CD14-positive monocyte (primary cell): ENCODE measurements around the gene OPA1. TPM values are rescaled to one million over a fixed set of nuclear protein-coding genes. Genes with fewer than 3 reads are reported as not detected.

Source experiments
- DNase-seq, 3 donors: peaks; one replicate each; pipeline ENCODE4 v3.0.0-alpha.2; 2011 to 2022
- H2AFZ ChIP-seq: 2 replicates; pipeline ENCODE4 v1.6.0; 2012; ENCODE audit warnings: mild to moderate bottlenecking, low read depth, low read length, inconsistent platforms; ENCODE audit not compliant: insufficient read depth, poor library complexity, severe bottlenecking
- H3K27ac ChIP-seq, 2 donors: 1 replicate in 1 of 2; 2 replicates in 1 of 2; pipeline ENCODE4 v1.5.1; 2012 to 2013; ENCODE audit warnings: low read length in 2 of 2, control low read depth in 1 of 2, inconsistent platforms in 1 of 2, low read depth in 1 of 2, mild to moderate bottlenecking in 1 of 2
- H3K27me3 ChIP-seq, 2 donors: one replicate each; pipeline versions ENCODE4 v1.6.0 to v1.6.1; 2011 to 2013; ENCODE audit warnings: low read length in 2 of 2; ENCODE audit not compliant: control insufficient read depth in 2 of 2, insufficient read depth in 2 of 2
- H3K36me3 ChIP-seq, 2 donors: replicated peaks in 1 of 2; 1 replicate in 1 of 2; 2 replicates in 1 of 2; pipeline versions ENCODE4 v1.5.1 to v1.6.1; 2012 to 2013; ENCODE audit warnings: low read length in 2 of 2, control low read depth in 1 of 2, inconsistent platforms in 1 of 2, mild to moderate bottlenecking in 1 of 2; ENCODE audit not compliant: insufficient read depth in 2 of 2, control insufficient read depth in 1 of 2
- H3K4me1 ChIP-seq, 2 donors: 1 replicate in 1 of 2; 2 replicates in 1 of 2; pipeline versions ENCODE4 v1.5.1 to v1.6.1; 2012 to 2013; ENCODE audit warnings: low read length in 2 of 2, control low read depth in 1 of 2, inconsistent platforms in 1 of 2, mild to moderate bottlenecking in 1 of 2, moderate library complexity in 1 of 2; ENCODE audit not compliant: insufficient read depth in 2 of 2, control insufficient read depth in 1 of 2
- H3K4me2 ChIP-seq: replicated peaks from 2 replicates; pipeline ENCODE3; 2012; ENCODE audit warnings: low read length, moderate library complexity, mild to moderate bottlenecking; ENCODE audit not compliant: poor library complexity, severe bottlenecking; ENCODE audit errors: extremely low read depth
- H3K4me3 ChIP-seq, 3 experiments: fragments of 200-600 bp in 1 of 3; sonication (generic) in 1 of 3; replicated peaks in 1 of 3; 1 replicate in 2 of 3; 2 replicates in 1 of 3; pipeline ENCODE4 v1.5.1; 2011 to 2013; ENCODE audit warnings: low read length in 3 of 3, mild to moderate bottlenecking in 3 of 3, control low read depth in 2 of 3, low read depth in 2 of 3, inconsistent platforms in 1 of 3, moderate library complexity in 1 of 3
- H3K79me2 ChIP-seq: 2 replicates; pipeline ENCODE4 v1.6.0; 2012; ENCODE audit warnings: mild to moderate bottlenecking, control low read depth, inconsistent platforms, low read length, moderate library complexity; ENCODE audit not compliant: insufficient read depth
- H3K9ac ChIP-seq: 2 replicates; pipeline ENCODE4 v1.6.0; 2017; ENCODE audit warnings: low read length, mild to moderate bottlenecking; ENCODE audit not compliant: insufficient read depth, poor library complexity, severe bottlenecking
- H3K9me3 ChIP-seq, 2 donors: replicated peaks in 1 of 2; 1 replicate in 1 of 2; 2 replicates in 1 of 2; pipeline versions ENCODE4 v1.5.1 to v1.6.1; 2012 to 2013; ENCODE audit warnings: low read length in 2 of 2, control low read depth in 1 of 2; ENCODE audit not compliant: control insufficient read depth in 1 of 2, insufficient read depth in 1 of 2
- H4K20me1 ChIP-seq: 2 replicates; pipeline ENCODE4 v1.6.0; 2012; ENCODE audit warnings: mild to moderate bottlenecking, low read length, control low read depth, moderate library complexity; ENCODE audit not compliant: insufficient read depth
- H3K27ac Mint-ChIP-seq, 7 donors: one replicate each; pipeline ENCODE4 v1.8.0; 2020; ENCODE audit warnings: mild to moderate bottlenecking in 7 of 7, mixed read lengths in 7 of 7, moderate library complexity in 6 of 7, inconsistent platforms in 2 of 7
- H3K27me3 Mint-ChIP-seq, 3 donors: one replicate each; pipeline ENCODE4 v1.8.0; 2021 to 2022; ENCODE audit warnings: low read depth in 3 of 3, mild to moderate bottlenecking in 3 of 3, mixed read lengths in 3 of 3, moderate library complexity in 3 of 3, inconsistent platforms in 1 of 3
- H3K36me3 Mint-ChIP-seq, 2 donors: one replicate each; pipeline ENCODE4 v1.8.0; 2020; ENCODE audit warnings: mixed read lengths in 2 of 2, inconsistent platforms in 1 of 2, mild to moderate bottlenecking in 1 of 2
- H3K4me1 Mint-ChIP-seq: one replicate; pipeline ENCODE4 v1.8.0; 2020; ENCODE audit warnings: mild to moderate bottlenecking, mixed read lengths
- H3K4me3 Mint-ChIP-seq, 2 donors: one replicate each; pipeline ENCODE4 v1.8.0; 2020; ENCODE audit warnings: mild to moderate bottlenecking in 2 of 2, mixed read lengths in 2 of 2, moderate library complexity in 1 of 2
- H3K9me3 Mint-ChIP-seq, 7 donors: one replicate each; pipeline ENCODE4 v1.8.0; 2020 to 2022; ENCODE audit warnings: mixed read lengths in 7 of 7, mild to moderate bottlenecking in 6 of 7, moderate library complexity in 6 of 7, inconsistent platforms in 2 of 7
- WGBS: methylation state at CpG from one replicate; pipeline ENCODE4 v1.1.5; 2013; ENCODE audit warnings: missing lambda C conversion rate; ENCODE audit not compliant: insufficient coverage; 5-methylcytosine and 5-hydroxymethylcytosine counted together
- intact Hi-C, 2 donors: fragments of 100-400 bp; cut with micrococcal nuclease; formaldehyde crosslinking; loops; one replicate each; pipeline versions ENCODE4 v1.15.0 to v1.15.1; 2023
- polyA plus RNA-seq, 3 donors: library from polyadenylated mRNA; depleted of rRNA in 1 of 3; unstranded in 2 of 3; stranded (reverse) in 1 of 3; fragments of 300-500 nt in 2 of 3; fragments of >200 nt in 1 of 3; fragmentation: Illumina TruSeq in 2 of 3; gene quantifications; 1 replicate in 2 of 3; 2 replicates in 1 of 3; pipeline ENCODE4 v1.2.3, GENCODE V29; 2012 to 2021
- TF ChIP-seq, protein P1 (sequence below): fragments of 200-600 bp; IDR thresholded peaks from one replicate; pipeline ENCODE4 v1.8.0; 2022; ENCODE audit warnings: antibody characterized with exemption, mild to moderate bottlenecking

The OPA1 gene
- polyA plus RNA-seq, 3 donors, result 15.4 to 26.5 (median 18.1) TPM

DNA sequence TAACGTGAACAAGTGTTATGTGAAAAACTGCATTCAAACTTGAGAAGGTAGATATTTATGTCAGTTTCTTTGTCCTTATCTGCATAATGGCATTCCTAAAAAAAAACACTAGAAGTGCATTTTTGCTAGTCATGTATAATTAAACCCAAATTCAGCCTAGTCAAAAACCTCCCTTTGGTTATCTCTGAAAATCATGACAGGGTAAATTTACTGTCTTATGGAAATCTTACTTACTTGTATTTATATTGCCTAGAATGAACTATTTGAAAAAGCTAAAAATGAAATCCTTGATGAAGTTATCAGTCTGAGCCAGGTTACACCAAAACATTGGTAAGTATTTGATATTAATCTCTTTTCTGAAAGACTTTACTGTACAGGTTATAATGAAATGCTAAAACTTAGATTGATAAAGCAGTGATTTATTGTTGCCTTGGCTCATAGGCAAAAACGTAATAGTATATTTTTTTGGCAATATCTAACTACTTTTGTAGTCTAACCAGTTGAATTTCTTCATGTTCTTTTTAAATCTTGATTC lies 55.6 kb downstream of the OPA1 start:
- Mint-ChIP-seq H3K4me1 (no peaks in the 10 kb centered on the region), H3K27me3 (no peaks in the 10 kb centered on the region), H3K27ac (no peak overlapping the region), H3K9me3 (no peaks in the 10 kb centered on the region), H3K36me3 (peaks cover 82 to 84% of the 10 kb centered on the region in 2 donors), H3K4me3 (no peak overlapping the region)
- TF ChIP-seq, protein P1, sequence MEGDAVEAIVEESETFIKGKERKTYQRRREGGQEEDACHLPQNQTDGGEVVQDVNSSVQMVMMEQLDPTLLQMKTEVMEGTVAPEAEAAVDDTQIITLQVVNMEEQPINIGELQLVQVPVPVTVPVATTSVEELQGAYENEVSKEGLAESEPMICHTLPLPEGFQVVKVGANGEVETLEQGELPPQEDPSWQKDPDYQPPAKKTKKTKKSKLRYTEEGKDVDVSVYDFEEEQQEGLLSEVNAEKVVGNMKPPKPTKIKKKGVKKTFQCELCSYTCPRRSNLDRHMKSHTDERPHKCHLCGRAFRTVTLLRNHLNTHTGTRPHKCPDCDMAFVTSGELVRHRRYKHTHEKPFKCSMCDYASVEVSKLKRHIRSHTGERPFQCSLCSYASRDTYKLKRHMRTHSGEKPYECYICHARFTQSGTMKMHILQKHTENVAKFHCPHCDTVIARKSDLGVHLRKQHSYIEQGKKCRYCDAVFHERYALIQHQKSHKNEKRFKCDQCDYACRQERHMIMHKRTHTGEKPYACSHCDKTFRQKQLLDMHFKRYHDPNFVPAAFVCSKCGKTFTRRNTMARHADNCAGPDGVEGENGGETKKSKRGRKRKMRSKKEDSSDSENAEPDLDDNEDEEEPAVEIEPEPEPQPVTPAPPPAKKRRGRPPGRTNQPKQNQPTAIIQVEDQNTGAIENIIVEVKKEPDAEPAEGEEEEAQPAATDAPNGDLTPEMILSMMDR, result no peak
- Histone ChIP-seq H4K20me1 (no peaks in the 10 kb centered on the region), H3K36me3 (peaks cover 82 to 96% of the 10 kb centered on the region in 2 donors), H2AFZ (no peak overlapping the region), H3K27ac (no peak overlapping the region), H3K79me2 (no peaks in the 10 kb centered on the region), H3K27me3 (no peaks in the 10 kb centered on the region), H3K9ac (no peak overlapping the region), H3K9me3 (no peaks in the 10 kb centered on the region), H3K4me3 (no peak overlapping the region), H3K4me1 (no peaks in the 10 kb centered on the region), H3K4me2 (no peak overlapping the region)
- DNase-seq, result no peak
- intact Hi-C loops, result no loop called here
- WGBS, result no CpG with 5 or more reads among the region's 2 CpGs

DNA sequence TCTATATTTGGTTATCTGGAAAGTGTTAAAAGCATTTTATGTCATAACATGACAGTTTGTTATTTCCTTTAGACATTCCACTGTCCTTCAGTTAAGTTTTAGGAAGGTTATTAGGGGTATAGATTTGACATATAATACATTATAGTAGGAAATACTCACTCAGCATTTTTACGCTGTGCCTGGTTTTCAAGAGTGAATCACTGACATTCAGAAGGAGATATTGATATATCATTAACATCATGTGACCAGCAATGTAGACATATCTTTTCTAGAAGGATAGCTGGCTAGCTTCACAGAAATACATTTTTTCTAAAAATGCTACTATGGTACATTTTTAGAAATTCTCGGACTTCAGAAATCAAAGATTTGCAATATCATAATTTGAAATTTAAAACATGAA lies 57.6 kb downstream of the OPA1 start:
- no peaks in the 10 kb centered on the region for H3K4me1 ChIP-seq
- WGBS, result no CpG with 5 or more reads among the region's 2 CpGs
- H3K27me3 Mint-ChIP-seq, result no peaks in the 10 kb centered on the region

More for the DNA sequence above, 57.6 kb downstream of the OPA1 start:
- Histone ChIP-seq H3K9ac (no peak overlapping the region), H3K9me3 (no peaks in the 10 kb centered on the region), H3K27ac (no peak overlapping the region), H3K27me3 (no peaks in the 10 kb centered on the region), H2AFZ (no peak overlapping the region), H4K20me1 (no peaks in the 10 kb centered on the region), H3K79me2 (no peaks in the 10 kb centered on the region), H3K36me3 (peaks cover 81 to 96% of the 10 kb centered on the region in 2 donors), H3K4me2 (no peak overlapping the region), H3K4me3 (no peak overlapping the region)
- no peak for DNase-seq
- H3K36me3 Mint-ChIP-seq, result peaks cover 79 to 84% of the 10 kb centered on the region in 2 donors
- intact Hi-C loops, result no loop called here
- no peak overlapping the region for H3K4me3 Mint-ChIP-seq
- no peak overlapping the region for H3K27ac Mint-ChIP-seq
- TF ChIP-seq, protein P1, result no peak
- H3K9me3 Mint-ChIP-seq, result no peaks in the 10 kb centered on the region
- H3K4me1 Mint-ChIP-seq, result no peaks in the 10 kb centered on the region
